ENCODE data around the gene C1QTNF4. TPM values are rescaled to one million over a fixed set of nuclear protein-coding genes. Genes with fewer than 3 reads are reported as not detected.

The C1QTNF4 gene
- total and polyA plus RNA-seq, 2 of the 13 experiments (the other 11 are each of a cell fraction or from before 2014, with no cell fraction given): not detected

GRCh38 chr11:47642099-47642855 is 48.1 kb upstream of the C1QTNF4 start, which contains the start of gene MTCH2 (continued):
- TF ChIP-seq TAF15 (IDR thresholded peaks at IDR 0.05; ENCODE audit: low read depth, low read length, poor library complexity, severe bottlenecking) (peak; percentile 73), ZNF580 (CRISPR knock-in tag; IDR thresholded peaks at IDR 0.05; ENCODE audit: borderline replicate concordance, low read depth) (peak; percentile 81), ZNF224 (CRISPR knock-in tag; IDR thresholded peaks at IDR 0.05) (no peak), ZSCAN31 (CRISPR knock-in tag; IDR thresholded peaks at IDR 0.05; ENCODE audit: low read depth) (peak; percentile 87), NR2F6 (IDR thresholded peaks at IDR 0.05) (no peak), NR2F6 (CRISPR knock-in tag; IDR thresholded peaks at IDR 0.05) (no peak), SNAI1 (CRISPR knock-in tag; IDR thresholded peaks at IDR 0.05; ENCODE audit: borderline replicate concordance) (0 out of 2 replicates have a peak, but pooled peaks have one; percentile 45), ARNTL (CRISPR knock-in tag; IDR thresholded peaks at IDR 0.05) (peak; percentile 97), TAF1 (CRISPR knock-in tag; IDR thresholded peaks at IDR 0.05) (peak; percentile 99), CENPT (CRISPR knock-in tag; IDR thresholded peaks at IDR 0.05; ENCODE audit: low read depth) (peak; percentile 89), ZNF546 (CRISPR knock-in tag; conservative IDR thresholded peaks at IDR 0.05) (0 out of 2 replicates have a peak, but pooled peaks have one; percentile 66), SALL2 (CRISPR knock-in tag; IDR thresholded peaks at IDR 0.05) (peak; percentile 83), GATAD2A (CRISPR knock-in tag; IDR thresholded peaks at IDR 0.05) (peak; percentile 43; the same call in 1 of the 2 replicates), JUND (CRISPR knock-in tag; IDR thresholded peaks at IDR 0.05) (peak; percentile 53), KDM5B (CRISPR knock-in tag; IDR thresholded peaks at IDR 0.05; ENCODE audit: borderline replicate concordance) (peak; percentile 96), ZFP62 (CRISPR knock-in tag; IDR thresholded peaks at IDR 0.05) (no peak), NR3C1 (CRISPR knock-in tag; IDR thresholded peaks at IDR 0.05) (no peak), ETV5 (CRISPR knock-in tag; IDR thresholded peaks at IDR 0.05; ENCODE audit: borderline replicate concordance) (peak; percentile 71; the same call in 1 of the 2 replicates), CCAR2 (optimal IDR thresholded peaks at IDR 0.05; ENCODE audit: low read depth, low read length) (no peak), FOXK2 (IDR thresholded peaks at IDR 0.05) (no peak), RAD21 (CRISPR knock-in tag; IDR thresholded peaks at IDR 0.05) (peak; percentile 55)
- TF ChIP-seq, protein P1, sequence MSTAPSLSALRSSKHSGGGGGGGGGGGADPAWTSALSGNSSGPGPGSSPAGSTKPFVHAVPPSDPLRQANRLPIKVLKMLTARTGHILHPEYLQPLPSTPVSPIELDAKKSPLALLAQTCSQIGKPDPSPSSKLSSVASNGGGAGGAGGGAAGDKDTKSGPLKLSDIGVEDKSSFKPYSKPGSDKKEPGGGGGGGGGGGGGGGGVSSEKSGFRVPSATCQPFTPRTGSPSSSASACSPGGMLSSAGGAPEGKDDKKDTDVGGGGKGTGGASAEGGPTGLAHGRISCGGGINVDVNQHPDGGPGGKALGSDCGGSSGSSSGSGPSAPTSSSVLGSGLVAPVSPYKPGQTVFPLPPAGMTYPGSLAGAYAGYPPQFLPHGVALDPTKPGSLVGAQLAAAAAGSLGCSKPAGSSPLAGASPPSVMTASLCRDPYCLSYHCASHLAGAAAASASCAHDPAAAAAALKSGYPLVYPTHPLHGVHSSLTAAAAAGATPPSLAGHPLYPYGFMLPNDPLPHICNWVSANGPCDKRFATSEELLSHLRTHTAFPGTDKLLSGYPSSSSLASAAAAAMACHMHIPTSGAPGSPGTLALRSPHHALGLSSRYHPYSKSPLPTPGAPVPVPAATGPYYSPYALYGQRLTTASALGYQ (CRISPR knock-in tag; IDR thresholded peaks at IDR 0.05): peak; percentile 59
- TF ChIP-seq, protein P2, sequence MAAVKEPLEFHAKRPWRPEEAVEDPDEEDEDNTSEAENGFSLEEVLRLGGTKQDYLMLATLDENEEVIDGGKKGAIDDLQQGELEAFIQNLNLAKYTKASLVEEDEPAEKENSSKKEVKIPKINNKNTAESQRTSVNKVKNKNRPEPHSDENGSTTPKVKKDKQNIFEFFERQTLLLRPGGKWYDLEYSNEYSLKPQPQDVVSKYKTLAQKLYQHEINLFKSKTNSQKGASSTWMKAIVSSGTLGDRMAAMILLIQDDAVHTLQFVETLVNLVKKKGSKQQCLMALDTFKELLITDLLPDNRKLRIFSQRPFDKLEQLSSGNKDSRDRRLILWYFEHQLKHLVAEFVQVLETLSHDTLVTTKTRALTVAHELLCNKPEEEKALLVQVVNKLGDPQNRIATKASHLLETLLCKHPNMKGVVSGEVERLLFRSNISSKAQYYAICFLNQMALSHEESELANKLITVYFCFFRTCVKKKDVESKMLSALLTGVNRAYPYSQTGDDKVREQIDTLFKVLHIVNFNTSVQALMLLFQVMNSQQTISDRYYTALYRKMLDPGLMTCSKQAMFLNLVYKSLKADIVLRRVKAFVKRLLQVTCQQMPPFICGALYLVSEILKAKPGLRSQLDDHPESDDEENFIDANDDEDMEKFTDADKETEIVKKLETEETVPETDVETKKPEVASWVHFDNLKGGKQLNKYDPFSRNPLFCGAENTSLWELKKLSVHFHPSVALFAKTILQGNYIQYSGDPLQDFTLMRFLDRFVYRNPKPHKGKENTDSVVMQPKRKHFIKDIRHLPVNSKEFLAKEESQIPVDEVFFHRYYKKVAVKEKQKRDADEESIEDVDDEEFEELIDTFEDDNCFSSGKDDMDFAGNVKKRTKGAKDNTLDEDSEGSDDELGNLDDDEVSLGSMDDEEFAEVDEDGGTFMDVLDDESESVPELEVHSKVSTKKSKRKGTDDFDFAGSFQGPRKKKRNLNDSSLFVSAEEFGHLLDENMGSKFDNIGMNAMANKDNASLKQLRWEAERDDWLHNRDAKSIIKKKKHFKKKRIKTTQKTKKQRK (IDR thresholded peaks at IDR 0.05; ENCODE audit: low read length): no peak
- TF ChIP-seq, protein P3, sequence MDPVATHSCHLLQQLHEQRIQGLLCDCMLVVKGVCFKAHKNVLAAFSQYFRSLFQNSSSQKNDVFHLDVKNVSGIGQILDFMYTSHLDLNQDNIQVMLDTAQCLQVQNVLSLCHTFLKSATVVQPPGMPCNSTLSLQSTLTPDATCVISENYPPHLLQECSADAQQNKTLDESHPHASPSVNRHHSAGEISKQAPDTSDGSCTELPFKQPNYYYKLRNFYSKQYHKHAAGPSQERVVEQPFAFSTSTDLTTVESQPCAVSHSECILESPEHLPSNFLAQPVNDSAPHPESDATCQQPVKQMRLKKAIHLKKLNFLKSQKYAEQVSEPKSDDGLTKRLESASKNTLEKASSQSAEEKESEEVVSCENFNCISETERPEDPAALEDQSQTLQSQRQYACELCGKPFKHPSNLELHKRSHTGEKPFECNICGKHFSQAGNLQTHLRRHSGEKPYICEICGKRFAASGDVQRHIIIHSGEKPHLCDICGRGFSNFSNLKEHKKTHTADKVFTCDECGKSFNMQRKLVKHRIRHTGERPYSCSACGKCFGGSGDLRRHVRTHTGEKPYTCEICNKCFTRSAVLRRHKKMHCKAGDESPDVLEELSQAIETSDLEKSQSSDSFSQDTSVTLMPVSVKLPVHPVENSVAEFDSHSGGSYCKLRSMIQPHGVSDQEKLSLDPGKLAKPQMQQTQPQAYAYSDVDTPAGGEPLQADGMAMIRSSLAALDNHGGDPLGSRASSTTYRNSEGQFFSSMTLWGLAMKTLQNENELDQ (CRISPR knock-in tag; IDR thresholded peaks at IDR 0.05; ENCODE audit: borderline replicate concordance): no peak
